Hepatocyte (in vitro differentiated cells): ENCODE results near the gene CCDC127.
"Not testable (repeated sequence)": the region's sequence is repeated elsewhere in the genome, so short reads cannot be mapped to it uniquely, and the experiment has no call there.

Source experiments
- EZH2 ChIP-seq: fragments of 200-600 bp; sonication (generic); IDR thresholded peaks from 2 replicates; pipeline ENCODE4 v1.6.1; 2016; ENCODE audit warnings: antibody characterized with exemption, mild to moderate bottlenecking, borderline replicate concordance
- TF ChIP-seq, protein P1 (sequence below): fragments of 200-600 bp; sonication (generic); IDR thresholded peaks from 2 replicates; pipeline ENCODE4 v1.5.1; 2016; ENCODE audit warnings: antibody characterized with exemption, mild to moderate bottlenecking; ENCODE audit not compliant: poor library complexity

DNA sequence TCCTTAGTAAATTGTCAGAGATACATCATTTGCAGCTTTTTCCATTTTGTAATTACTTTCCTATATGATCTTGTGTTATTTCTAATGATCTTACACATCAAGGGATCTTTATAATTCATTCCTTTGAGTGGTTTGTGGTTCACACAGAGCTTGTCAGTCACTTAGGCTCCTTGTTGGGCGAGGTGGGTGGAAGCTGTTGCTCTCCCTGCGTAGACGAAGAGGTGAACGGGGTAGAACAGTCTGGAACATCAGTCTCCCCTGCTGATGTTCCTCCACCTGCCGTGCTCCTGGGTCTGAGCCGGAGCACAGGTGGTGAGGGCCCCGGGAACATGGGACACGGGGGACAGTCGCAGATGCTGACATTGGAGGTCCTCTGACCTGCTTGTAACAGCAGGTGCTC, 17.6 kb upstream of the CCDC127 start:
- TF ChIP-seq, protein P1, sequence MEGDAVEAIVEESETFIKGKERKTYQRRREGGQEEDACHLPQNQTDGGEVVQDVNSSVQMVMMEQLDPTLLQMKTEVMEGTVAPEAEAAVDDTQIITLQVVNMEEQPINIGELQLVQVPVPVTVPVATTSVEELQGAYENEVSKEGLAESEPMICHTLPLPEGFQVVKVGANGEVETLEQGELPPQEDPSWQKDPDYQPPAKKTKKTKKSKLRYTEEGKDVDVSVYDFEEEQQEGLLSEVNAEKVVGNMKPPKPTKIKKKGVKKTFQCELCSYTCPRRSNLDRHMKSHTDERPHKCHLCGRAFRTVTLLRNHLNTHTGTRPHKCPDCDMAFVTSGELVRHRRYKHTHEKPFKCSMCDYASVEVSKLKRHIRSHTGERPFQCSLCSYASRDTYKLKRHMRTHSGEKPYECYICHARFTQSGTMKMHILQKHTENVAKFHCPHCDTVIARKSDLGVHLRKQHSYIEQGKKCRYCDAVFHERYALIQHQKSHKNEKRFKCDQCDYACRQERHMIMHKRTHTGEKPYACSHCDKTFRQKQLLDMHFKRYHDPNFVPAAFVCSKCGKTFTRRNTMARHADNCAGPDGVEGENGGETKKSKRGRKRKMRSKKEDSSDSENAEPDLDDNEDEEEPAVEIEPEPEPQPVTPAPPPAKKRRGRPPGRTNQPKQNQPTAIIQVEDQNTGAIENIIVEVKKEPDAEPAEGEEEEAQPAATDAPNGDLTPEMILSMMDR = not testable (repeated sequence)
- not testable (repeated sequence) for TF ChIP-seq EZH2
